ENCODE results near the gene SPATS2L. TPM values are rescaled to one million over a fixed set of nuclear protein-coding genes. Genes with fewer than 3 reads are reported as not detected.

The SPATS2L gene
- total and polyA plus RNA-seq, 2 donors (not counting 1 experiment from before 2014, with no cell fraction given) = 0.27 to 0.44 TPM

DNA sequence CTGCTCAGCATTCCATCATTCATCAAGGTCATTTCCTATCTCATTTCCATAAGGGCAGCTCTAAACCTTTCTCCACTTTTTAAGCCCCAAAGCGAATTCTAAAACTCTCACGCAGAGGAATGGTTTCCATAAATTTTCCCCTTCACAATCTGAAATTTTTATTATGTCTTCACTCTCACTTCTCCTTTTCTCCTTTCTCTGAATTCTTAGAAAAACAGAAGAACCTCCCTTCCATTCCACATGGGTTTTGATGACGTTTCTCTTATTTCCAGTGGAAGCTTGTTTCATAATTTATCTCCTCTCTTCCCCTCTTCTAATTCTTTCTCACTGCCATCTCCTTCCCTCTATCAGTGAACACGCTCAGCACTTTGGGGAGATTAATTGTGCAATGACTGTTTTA lies 97.3 kb downstream of the SPATS2L start:
- ChIA-PET POLR2A (no interaction called here), CTCF (no interaction called here)
- no peaks in the 10 kb centered on the region for H3K4me1 Mint-ChIP-seq
- DNase-seq (no peak), ATAC-seq (ENCODE audit: low read depth) (no peak)
- 83% methylated on average over 2 of the region's 4 CpGs for WGBS (ENCODE audit: insufficient coverage)
- Histone ChIP-seq H3K27me3 (replicated peaks in 1 of 4; ENCODE audit: control extremely low read depth in 1 of 4, control insufficient read depth in 3 of 4, insufficient read depth in 4 of 4, low read length in 3 of 4) (no peaks in the 10 kb centered on the region), H2AFZ (ENCODE audit: insufficient read depth, low read depth, low read length, poor library complexity, severe bottlenecking) (no peak overlapping the region), H3K4me2 (replicated peaks; ENCODE audit: low read depth, low read length, poor library complexity, severe bottlenecking) (no peak overlapping the region), H3K27ac (ENCODE audit: low read length in 2 of 2) (no peak overlapping the region), H3K79me2 (ENCODE audit: control insufficient read depth, insufficient read depth, low read length) (no peaks in the 10 kb centered on the region), H3K4me3 (ENCODE audit: control extremely low read depth in 1 of 5, extremely low read depth in 1 of 5, insufficient read depth in 1 of 5, low read depth in 2 of 5, low read length in 4 of 5) (no peak overlapping the region), H3K4me1 (ENCODE audit: control insufficient read depth in 2 of 2, insufficient read depth in 2 of 2, low read length in 2 of 2) (no peaks in the 10 kb centered on the region), H4K20me1 (ENCODE audit: control insufficient read depth, insufficient read depth, low read length, poor library complexity, severe bottlenecking) (no peaks in the 10 kb centered on the region), H3K9me3 (ENCODE audit: control extremely low read depth in 1 of 3, control insufficient read depth in 2 of 3, insufficient read depth in 1 of 3, low read length in 2 of 3) (no peaks in the 10 kb centered on the region), H3K9ac (ENCODE audit: low read length) (no peak overlapping the region), H3K36me3 (replicated peaks in 1 of 2; ENCODE audit: control extremely low read depth in 1 of 2, control insufficient read depth in 1 of 2, extremely low read depth in 1 of 2, insufficient read depth in 2 of 2, low read length in 1 of 2) (no peaks in the 10 kb centered on the region)
- no peak overlapping the region for H3K27ac Mint-ChIP-seq
- intact Hi-C loops (cut with micrococcal nuclease) = no loop called here
- TF ChIP-seq, protein P1, sequence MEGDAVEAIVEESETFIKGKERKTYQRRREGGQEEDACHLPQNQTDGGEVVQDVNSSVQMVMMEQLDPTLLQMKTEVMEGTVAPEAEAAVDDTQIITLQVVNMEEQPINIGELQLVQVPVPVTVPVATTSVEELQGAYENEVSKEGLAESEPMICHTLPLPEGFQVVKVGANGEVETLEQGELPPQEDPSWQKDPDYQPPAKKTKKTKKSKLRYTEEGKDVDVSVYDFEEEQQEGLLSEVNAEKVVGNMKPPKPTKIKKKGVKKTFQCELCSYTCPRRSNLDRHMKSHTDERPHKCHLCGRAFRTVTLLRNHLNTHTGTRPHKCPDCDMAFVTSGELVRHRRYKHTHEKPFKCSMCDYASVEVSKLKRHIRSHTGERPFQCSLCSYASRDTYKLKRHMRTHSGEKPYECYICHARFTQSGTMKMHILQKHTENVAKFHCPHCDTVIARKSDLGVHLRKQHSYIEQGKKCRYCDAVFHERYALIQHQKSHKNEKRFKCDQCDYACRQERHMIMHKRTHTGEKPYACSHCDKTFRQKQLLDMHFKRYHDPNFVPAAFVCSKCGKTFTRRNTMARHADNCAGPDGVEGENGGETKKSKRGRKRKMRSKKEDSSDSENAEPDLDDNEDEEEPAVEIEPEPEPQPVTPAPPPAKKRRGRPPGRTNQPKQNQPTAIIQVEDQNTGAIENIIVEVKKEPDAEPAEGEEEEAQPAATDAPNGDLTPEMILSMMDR (IDR thresholded peaks at IDR 0.05) = no peak
- no peak for TF ChIP-seq EZH2 (IDR thresholded peaks at IDR 0.05; ENCODE audit: borderline replicate concordance, insufficient read depth, low read depth, low read length, poor library complexity, severe bottlenecking)
- no peak overlapping the region for H3K4me3 Mint-ChIP-seq
- no peaks in the 10 kb centered on the region for H3K9me3 Mint-ChIP-seq (ENCODE audit: insufficient read depth)
- peaks cover 21% of the 10 kb centered on the region for H3K27me3 Mint-ChIP-seq

DNA sequence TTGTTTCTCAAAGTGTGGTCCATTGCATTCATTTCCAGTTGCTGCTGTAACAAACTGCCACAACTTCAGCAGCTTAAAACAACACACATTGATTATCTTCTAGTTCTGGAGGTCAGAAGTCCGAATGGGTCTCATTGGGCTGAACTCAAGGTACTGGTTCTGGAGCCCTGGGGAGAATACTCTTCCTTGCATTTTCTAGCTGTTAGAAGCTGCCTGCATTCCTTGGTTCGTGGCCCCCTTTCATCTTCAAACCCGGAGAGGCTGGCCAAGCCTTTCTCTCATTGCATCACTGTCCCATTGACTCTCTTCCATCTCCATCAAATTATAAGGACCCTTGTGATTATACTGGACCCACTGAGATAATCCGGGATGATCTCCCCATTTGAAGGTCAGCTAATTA lies 98.1 kb downstream of the SPATS2L start:
- H3K27ac ChIP-seq (ENCODE audit: low read length in 2 of 2) = no peak overlapping the region
- intact Hi-C loops (cut with micrococcal nuclease) = no loop called here
- H3K4me3 Mint-ChIP-seq = no peak overlapping the region
- H3K4me3 ChIP-seq (ENCODE audit: control extremely low read depth in 1 of 5, extremely low read depth in 1 of 5, insufficient read depth in 1 of 5, low read depth in 2 of 5, low read length in 4 of 5) = no peak overlapping the region
- peaks cover 16% of the 10 kb centered on the region for H3K27me3 Mint-ChIP-seq
- WGBS (ENCODE audit: insufficient coverage) = 94% methylated on average over 4 of the region's 4 CpGs
- H3K4me1 ChIP-seq (ENCODE audit: control insufficient read depth in 2 of 2, insufficient read depth in 2 of 2, low read length in 2 of 2) = no peaks in the 10 kb centered on the region
- H3K27ac Mint-ChIP-seq = no peak overlapping the region
- DNase-seq (no peak), ATAC-seq (ENCODE audit: low read depth) (no peak)
- no peak overlapping the region for H3K9ac ChIP-seq (ENCODE audit: low read length)
- no peak overlapping the region for H3K4me2 ChIP-seq (replicated peaks; ENCODE audit: low read depth, low read length, poor library complexity, severe bottlenecking)
- ChIA-PET CTCF (no interaction called here), POLR2A (no interaction called here)
- no peaks in the 10 kb centered on the region for H3K79me2 ChIP-seq (ENCODE audit: control insufficient read depth, insufficient read depth, low read length)
- no peaks in the 10 kb centered on the region for H3K9me3 ChIP-seq (ENCODE audit: control extremely low read depth in 1 of 3, control insufficient read depth in 2 of 3, insufficient read depth in 1 of 3, low read length in 2 of 3)
- no peak overlapping the region for H2AFZ ChIP-seq (ENCODE audit: insufficient read depth, low read depth, low read length, poor library complexity, severe bottlenecking)
- TF ChIP-seq EZH2 (IDR thresholded peaks at IDR 0.05; ENCODE audit: borderline replicate concordance, insufficient read depth, low read depth, low read length, poor library complexity, severe bottlenecking) = no peak
- TF ChIP-seq, protein P1 (IDR thresholded peaks at IDR 0.05) = no peak
- no peaks in the 10 kb centered on the region for H4K20me1 ChIP-seq (ENCODE audit: control insufficient read depth, insufficient read depth, low read length, poor library complexity, severe bottlenecking)
- no peaks in the 10 kb centered on the region for H3K36me3 ChIP-seq (replicated peaks in 1 of 2; ENCODE audit: control extremely low read depth in 1 of 2, control insufficient read depth in 1 of 2, extremely low read depth in 1 of 2, insufficient read depth in 2 of 2, low read length in 1 of 2)
- H3K9me3 Mint-ChIP-seq (ENCODE audit: insufficient read depth) = no peaks in the 10 kb centered on the region
- no peaks in the 10 kb centered on the region for H3K4me1 Mint-ChIP-seq
- no peaks in the 10 kb centered on the region for H3K27me3 ChIP-seq (replicated peaks in 1 of 4; ENCODE audit: control extremely low read depth in 1 of 4, control insufficient read depth in 3 of 4, insufficient read depth in 4 of 4, low read length in 3 of 4)
